Measurements from ENCODE around the gene FAM180B.

GRCh38 chr11:47592970-47593369 lies 6.5 kb downstream of the FAM180B start:
- no peak for TF ChIP-seq ZNF530 (tag by site-specific recombination; IDR thresholded peaks at IDR 0.05; ENCODE audit: low read depth)
- no peak for TF ChIP-seq EGR2 (tag by site-specific recombination; IDR thresholded peaks at IDR 0.05; ENCODE audit: low read depth)
- TF ChIP-seq CTCF (tag by site-specific recombination; IDR thresholded peaks at IDR 0.05), result no peak
- no peak for TF ChIP-seq ZNF510 (tag by site-specific recombination; IDR thresholded peaks at IDR 0.05; ENCODE audit: insufficient replicate concordance)
- no peak for TF ChIP-seq ZBTB49 (tag by site-specific recombination; IDR thresholded peaks at IDR 0.05; ENCODE audit: low read depth)
- TF ChIP-seq MEIS1 (CRISPR knock-in tag; IDR thresholded peaks at IDR 0.05; ENCODE audit: borderline replicate concordance), result no peak

Measured in HEK293 (cell line).